Mesenchymal stem cell (in vitro differentiated cells and primary cell): ENCODE data around the gene GNAI1.

Experiments used
- DNase-seq: peaks from one replicate; pipeline ENCODE4 v3.0.0-alpha.2; 2013
- H2AFZ ChIP-seq: one replicate; pipeline ENCODE4 v1.6.1; 2013; ENCODE audit warnings: low read depth, mild to moderate bottlenecking, control low read depth, inconsistent platforms, low read length, moderate library complexity
- H2AK5ac ChIP-seq: 2 replicates; pipeline ENCODE4 v1.6.1; 2013; ENCODE audit warnings: low read length, moderate library complexity, mild to moderate bottlenecking, inconsistent platforms; ENCODE audit not compliant: severe bottlenecking
- H2BK120ac ChIP-seq: one replicate; pipeline ENCODE4 v1.6.1; 2013; ENCODE audit warnings: low read depth, mild to moderate bottlenecking, inconsistent platforms, low read length, moderate library complexity
- H2BK12ac ChIP-seq, 2 experiments: one replicate each; pipeline ENCODE4 v1.6.1; 2013; ENCODE audit warnings: inconsistent platforms in 2 of 2, low read length in 2 of 2, mild to moderate bottlenecking in 2 of 2, moderate library complexity in 2 of 2, control low read depth in 1 of 2
- H2BK15ac ChIP-seq: one replicate; pipeline ENCODE4 v1.6.1; 2013; ENCODE audit warnings: mild to moderate bottlenecking, low read depth, inconsistent platforms; ENCODE audit not compliant: poor library complexity, severe bottlenecking
- H2BK5ac ChIP-seq: 2 replicates; pipeline ENCODE4 v1.6.1; 2013; ENCODE audit warnings: low read depth, mild to moderate bottlenecking, low read length, control low read depth, inconsistent platforms; ENCODE audit not compliant: poor library complexity, severe bottlenecking
- H3K14ac ChIP-seq, 2 experiments: one replicate each; pipeline ENCODE4 v1.6.1; 2013; ENCODE audit warnings: inconsistent platforms in 2 of 2, low read length in 2 of 2, control low read depth in 1 of 2, mild to moderate bottlenecking in 1 of 2, moderate library complexity in 1 of 2
- H3K18ac ChIP-seq, 2 experiments: one replicate each; pipeline ENCODE4 v1.6.1; 2013; ENCODE audit warnings: inconsistent platforms in 2 of 2, low read length in 2 of 2, control low read depth in 1 of 2, low read depth in 1 of 2, mild to moderate bottlenecking in 1 of 2
- H3K23ac ChIP-seq, 2 experiments: one replicate each; pipeline ENCODE4 v1.6.1; 2013; ENCODE audit warnings: inconsistent platforms in 2 of 2, low read length in 2 of 2, mild to moderate bottlenecking in 2 of 2, moderate library complexity in 2 of 2, control low read depth in 1 of 2
- H3K27ac ChIP-seq: 2 replicates; pipeline ENCODE4 v1.5.1; 2013; ENCODE audit warnings: mild to moderate bottlenecking, moderate library complexity, low read length, control low read depth, inconsistent platforms; ENCODE audit not compliant: poor library complexity, severe bottlenecking
- H3K27me3 ChIP-seq, 2 experiments: 2 replicates each; pipeline versions ENCODE4 v1.6.1 to v1.7.0; 2013; ENCODE audit warnings: low read length in 2 of 2, mild to moderate bottlenecking in 2 of 2, moderate library complexity in 2 of 2, control low read depth in 1 of 2, inconsistent platforms in 1 of 2; ENCODE audit not compliant: control insufficient read depth in 1 of 2, insufficient read depth in 1 of 2
- H3K36me3 ChIP-seq, 2 experiments: 2 replicates each; pipeline versions ENCODE4 v1.6.1 to v1.7.0; 2013; ENCODE audit warnings: low read length in 2 of 2, control low read depth in 1 of 2, inconsistent platforms in 1 of 2, low read depth in 1 of 2, mild to moderate bottlenecking in 1 of 2; ENCODE audit not compliant: insufficient read depth in 2 of 2, control insufficient read depth in 1 of 2
- H3K4ac ChIP-seq, 2 experiments: one replicate each; pipeline ENCODE4 v1.6.1; 2013; ENCODE audit warnings: inconsistent platforms in 2 of 2, low read length in 2 of 2, mild to moderate bottlenecking in 2 of 2, moderate library complexity in 2 of 2, control low read depth in 1 of 2, low read depth in 1 of 2
- H3K4me1 ChIP-seq: 2 replicates; pipeline ENCODE4 v1.6.1; 2013; ENCODE audit warnings: low read depth, low read length, control low read depth; ENCODE audit not compliant: control insufficient read depth, insufficient read depth
- H3K4me2 ChIP-seq: 2 replicates; pipeline ENCODE4 v1.6.1; 2013; ENCODE audit warnings: low read length, mild to moderate bottlenecking, inconsistent platforms; ENCODE audit not compliant: poor library complexity, severe bottlenecking
- H3K4me3 ChIP-seq, 2 experiments: 2 replicates each; pipeline versions ENCODE4 v1.5.1 to v1.7.0; 2013; ENCODE audit warnings: low read length in 2 of 2, mild to moderate bottlenecking in 2 of 2, control low read depth in 1 of 2, low read depth in 1 of 2; ENCODE audit not compliant: insufficient read depth in 1 of 2
- H3K79me1 ChIP-seq: replicated peaks from 2 replicates; pipeline ENCODE4 v1.6.1; 2013; ENCODE audit warnings: mild to moderate bottlenecking, control low read depth, low read length, inconsistent platforms; ENCODE audit not compliant: poor library complexity, severe bottlenecking
- H3K9ac ChIP-seq: 2 replicates; pipeline ENCODE4 v1.7.0; 2013; ENCODE audit warnings: mild to moderate bottlenecking, low read length, moderate library complexity
- H3K9me3 ChIP-seq: 2 replicates; pipeline ENCODE4 v1.7.0; 2013; ENCODE audit warnings: mild to moderate bottlenecking, low read length; ENCODE audit not compliant: control insufficient read depth
- H4K8ac ChIP-seq: one replicate; pipeline ENCODE4 v1.6.1; 2013; ENCODE audit warnings: inconsistent platforms, mild to moderate bottlenecking, low read length, moderate library complexity
- H4K91ac ChIP-seq: one replicate; pipeline ENCODE4 v1.6.1; 2013; ENCODE audit warnings: mild to moderate bottlenecking, low read length, inconsistent platforms
- whole genome bisulfite sequencing: methylation state at CpG from one replicate; pipeline ENCODE4 v1.1.7; 2013; ENCODE audit warnings: mixed read lengths; 5-methylcytosine and 5-hydroxymethylcytosine counted together

GNAI1 gene

DNA sequence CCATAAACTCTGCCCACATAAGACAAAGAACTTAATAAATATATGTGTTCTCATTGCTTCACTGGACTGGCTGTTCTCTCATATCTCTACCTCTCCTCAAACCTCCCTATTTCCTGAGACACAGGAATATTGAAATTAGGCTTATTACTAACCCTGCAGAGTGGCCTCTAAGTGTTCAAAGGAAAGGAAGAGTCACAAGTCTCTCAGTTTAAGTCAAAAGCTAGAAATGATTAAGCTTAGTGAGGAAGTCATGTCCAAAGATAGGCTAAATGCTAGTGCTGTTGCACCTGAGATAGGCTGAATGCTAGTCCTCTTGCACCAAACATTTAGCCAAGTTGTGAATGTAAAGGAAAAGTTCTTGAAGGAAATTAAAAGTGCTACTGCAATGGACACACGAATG lies 41.1 kb downstream of the GNAI1 start:
- H3K27ac ChIP-seq = no peak overlapping the region
- H3K18ac ChIP-seq = no peak overlapping the region
- no peak overlapping the region for H3K4me3 ChIP-seq
- WGBS = no CpG with 5 or more reads among the region's 1 CpG
- no peaks in the 10 kb centered on the region for H3K27me3 ChIP-seq
- H3K9me3 ChIP-seq = peaks cover 43% of the 10 kb centered on the region
- no peak overlapping the region for H3K9ac ChIP-seq
- H2BK15ac ChIP-seq = no peak overlapping the region
- no peak overlapping the region for H4K8ac ChIP-seq
- no peaks in the 10 kb centered on the region for H3K4me1 ChIP-seq
- peaks cover 15% of the 10 kb centered on the region for H3K79me1 ChIP-seq
- H3K4me2 ChIP-seq = no peak overlapping the region
- no peak overlapping the region for H3K14ac ChIP-seq
- peaks cover 0 to 2% of the 10 kb centered on the region in 2 experiments for H3K36me3 ChIP-seq
- H2BK5ac ChIP-seq = no peak overlapping the region
- H2AK5ac ChIP-seq = no peak overlapping the region
- H3K23ac ChIP-seq = peak overlapping the region in 1 of 2 experiments; percentile 69
- H2AFZ ChIP-seq = no peak overlapping the region
- H2BK120ac ChIP-seq = no peak overlapping the region
- DNase-seq = no peak
- H3K4ac ChIP-seq = no peak overlapping the region
- H2BK12ac ChIP-seq = no peak overlapping the region
- H4K91ac ChIP-seq = no peak overlapping the region

DNA sequence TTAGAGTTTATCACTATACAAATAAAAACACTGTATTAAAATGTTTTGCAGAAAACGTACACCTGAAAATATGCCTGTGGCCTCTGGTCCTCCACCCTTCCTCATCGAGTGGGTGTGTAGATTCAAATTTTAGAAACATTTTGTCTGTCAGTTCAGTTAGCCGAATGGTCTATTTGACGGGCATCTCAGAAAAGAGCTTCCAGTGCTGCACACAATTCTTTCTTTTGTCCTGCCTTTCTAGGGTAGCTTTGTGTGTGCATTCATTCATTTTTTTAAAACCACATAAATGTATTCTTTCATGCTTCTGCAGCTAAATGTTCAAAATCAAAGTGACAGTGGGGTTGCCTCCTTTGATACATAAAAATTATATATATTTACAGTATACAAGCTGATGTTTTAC lies 46.8 kb downstream of the GNAI1 start:
- no peak for DNase-seq
- Histone ChIP-seq H4K91ac (no peak overlapping the region), H3K4me2 (no peak overlapping the region), H3K18ac (no peak overlapping the region), H2AK5ac (no peak overlapping the region), H4K8ac (no peak overlapping the region), H2BK5ac (no peak overlapping the region), H3K4ac (no peak overlapping the region), H3K79me1 (peaks cover 12% of the 10 kb centered on the region), H3K4me1 (no peaks in the 10 kb centered on the region), H3K14ac (no peak overlapping the region), H2BK15ac (no peak overlapping the region), H3K27ac (no peak overlapping the region), H2BK120ac (no peak overlapping the region), H3K23ac (no peak overlapping the region), H3K27me3 (no peaks in the 10 kb centered on the region), H3K36me3 (no peaks in the 10 kb centered on the region), H3K4me3 (no peak overlapping the region), H3K9ac (no peak overlapping the region), H2BK12ac (no peak overlapping the region), H3K9me3 (peaks cover 1% of the 10 kb centered on the region), H2AFZ (no peak overlapping the region)
- 98% methylated on average over 4 of the region's 4 CpGs for WGBS

DNA sequence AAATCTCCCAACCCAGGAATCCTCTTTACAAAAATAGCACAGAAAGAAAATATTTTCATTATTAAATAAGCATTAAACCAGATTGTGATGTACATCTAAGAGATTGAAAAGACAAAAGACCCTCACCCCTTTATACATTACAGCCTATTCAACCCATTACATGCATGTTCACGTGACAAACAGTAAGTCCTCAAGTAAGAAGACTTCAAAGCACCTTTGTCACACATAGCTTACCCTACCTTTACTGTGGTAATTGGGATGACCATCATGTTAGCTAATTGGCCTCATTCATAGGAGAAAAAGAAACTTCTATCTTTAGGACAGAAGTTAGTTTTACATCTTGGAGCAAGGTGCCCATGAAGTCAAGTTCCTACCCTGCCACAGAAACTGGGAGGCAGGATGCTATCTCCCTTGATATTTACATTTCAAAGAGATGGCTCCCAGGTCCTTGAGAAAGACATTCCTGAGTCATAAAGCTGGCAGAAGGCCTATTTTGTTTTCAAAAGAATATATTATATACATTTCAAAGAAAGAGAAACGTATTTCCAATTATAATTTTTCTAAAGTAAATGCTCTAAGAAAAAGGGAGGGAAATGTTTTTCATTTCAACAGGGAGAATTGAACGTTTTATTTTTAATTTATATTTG lies 48.1 kb downstream of the GNAI1 start:
- Histone ChIP-seq H3K36me3 (no peaks in the 10 kb centered on the region), H2BK5ac (no peak overlapping the region)
- WGBS = 33% methylated on average over 1 of the region's 3 CpGs

DNA sequence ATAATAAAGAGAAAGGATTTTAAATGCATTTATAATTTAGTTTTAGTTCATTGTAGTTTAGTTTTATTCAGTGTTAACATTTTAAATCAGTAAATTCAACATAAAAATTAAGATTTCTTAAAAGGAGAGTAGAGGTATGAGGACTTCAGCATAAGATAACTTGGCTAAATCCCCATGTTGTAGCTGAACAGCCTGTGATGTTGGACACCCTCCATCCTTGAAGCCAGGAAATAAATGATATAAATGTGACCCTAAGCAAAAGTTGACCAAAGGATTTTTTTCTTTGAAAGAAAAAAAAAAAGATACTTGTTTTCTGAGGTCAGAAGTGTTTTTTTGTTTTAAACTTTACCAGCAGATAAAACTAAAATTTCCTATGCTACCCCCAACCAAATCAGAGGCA lies 48.7 kb downstream of the GNAI1 start:
- Histone ChIP-seq H3K4me2 (no peak overlapping the region), H3K27me3 (no peaks in the 10 kb centered on the region)
- no peak for DNase-seq

More for the DNA sequence above, 48.1 kb downstream of the GNAI1 start:
- peak; percentile 40 for DNase-seq
- Histone ChIP-seq H3K9me3 (no peaks in the 10 kb centered on the region), H3K79me1 (peaks cover 6% of the 10 kb centered on the region), H4K91ac (no peak overlapping the region), H2BK12ac (no peak overlapping the region), H2BK120ac (no peak overlapping the region), H3K27ac (no peak overlapping the region), H3K9ac (no peak overlapping the region), H2BK15ac (no peak overlapping the region), H4K8ac (no peak overlapping the region), H3K4ac (no peak overlapping the region), H3K18ac (no peak overlapping the region), H3K4me2 (no peak overlapping the region), H3K14ac (no peak overlapping the region), H2AFZ (no peak overlapping the region), H3K27me3 (no peaks in the 10 kb centered on the region), H3K4me3 (no peak overlapping the region), H2AK5ac (no peak overlapping the region), H3K4me1 (no peaks in the 10 kb centered on the region), H3K23ac (no peak overlapping the region)

More for the DNA sequence above, 48.7 kb downstream of the GNAI1 start:
- Histone ChIP-seq H3K18ac (no peak overlapping the region), H3K23ac (no peak overlapping the region), H3K9ac (no peak overlapping the region), H3K27ac (no peak overlapping the region), H3K36me3 (no peaks in the 10 kb centered on the region), H2BK12ac (no peak overlapping the region), H3K79me1 (peaks cover 6% of the 10 kb centered on the region), H2BK5ac (no peak overlapping the region), H2BK120ac (no peak overlapping the region), H3K4me1 (no peaks in the 10 kb centered on the region), H2BK15ac (no peak overlapping the region), H2AK5ac (no peak overlapping the region), H3K14ac (no peak overlapping the region), H2AFZ (no peak overlapping the region), H4K91ac (no peak overlapping the region), H3K4me3 (no peak overlapping the region), H4K8ac (no peak overlapping the region), H3K4ac (no peak overlapping the region), H3K9me3 (no peaks in the 10 kb centered on the region)
